ENCODE data around the gene RAD9A.

Gene RAD9A

DNA sequence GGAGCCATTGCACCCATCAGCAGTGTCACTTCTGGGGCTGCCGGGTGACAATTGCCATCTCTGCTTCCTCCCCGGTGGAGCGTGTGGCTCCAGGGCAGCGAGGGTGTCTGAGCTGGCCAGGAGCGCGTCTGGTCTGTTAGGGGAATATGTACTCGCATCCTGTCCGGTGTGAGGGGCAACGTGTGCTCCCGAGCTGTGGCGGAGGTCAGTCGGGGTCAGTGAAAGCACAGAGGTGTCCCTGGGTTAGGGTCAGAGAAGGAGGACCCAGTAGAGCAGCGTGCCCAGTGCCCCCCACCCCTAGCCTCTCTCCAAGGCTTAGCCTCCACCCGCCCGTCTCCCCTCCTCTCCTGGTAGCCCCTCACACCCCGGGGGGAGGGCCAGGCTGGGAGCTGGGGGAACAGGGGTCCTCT is 19.9 kb upstream of the RAD9A start:
- Histone ChIP-seq H3K9me2 (replicated peaks; ENCODE audit: insufficient read depth, low read length) (no peaks in the 10 kb centered on the region), H3K9ac (ENCODE audit: low read length) (no peak overlapping the region), H3K27me3 (replicated peaks; ENCODE audit: insufficient read depth, low read length) (peaks cover 21% of the 10 kb centered on the region), H2AFZ (ENCODE audit: low read length) (no peak overlapping the region), H3K4me3 (ENCODE audit: low read length) (no peak overlapping the region), H3K9me3 (replicated peaks; ENCODE audit: insufficient read depth, low read length) (no peaks in the 10 kb centered on the region), H3K4me2 (ENCODE audit: low read depth, low read length) (no peak overlapping the region), H3K4me1 (ENCODE audit: low read length) (peaks cover 4% of the 10 kb centered on the region; the same call in 1 of the 2 replicates), H3K36me3 (replicated peaks; ENCODE audit: insufficient read depth, low read length) (no peaks in the 10 kb centered on the region), H3K27ac (ENCODE audit: low read length) (no peak overlapping the region), H3F3A (ENCODE audit: insufficient read depth, low read length) (peaks cover 9% of the 10 kb centered on the region; the same call in 1 of the 2 replicates), H3K79me2 (ENCODE audit: low read length) (no peaks in the 10 kb centered on the region), H4K20me1 (ENCODE audit: insufficient read depth, low read length) (no peaks in the 10 kb centered on the region)
- TF ChIP-seq EZH2phosphoT487 (IDR thresholded peaks at IDR 0.05; ENCODE audit: low read length) (no peak), EZH2 (optimal IDR thresholded peaks at IDR 0.05; ENCODE audit: low read depth, low read length) (no peak)
- TF ChIP-seq, protein P1, sequence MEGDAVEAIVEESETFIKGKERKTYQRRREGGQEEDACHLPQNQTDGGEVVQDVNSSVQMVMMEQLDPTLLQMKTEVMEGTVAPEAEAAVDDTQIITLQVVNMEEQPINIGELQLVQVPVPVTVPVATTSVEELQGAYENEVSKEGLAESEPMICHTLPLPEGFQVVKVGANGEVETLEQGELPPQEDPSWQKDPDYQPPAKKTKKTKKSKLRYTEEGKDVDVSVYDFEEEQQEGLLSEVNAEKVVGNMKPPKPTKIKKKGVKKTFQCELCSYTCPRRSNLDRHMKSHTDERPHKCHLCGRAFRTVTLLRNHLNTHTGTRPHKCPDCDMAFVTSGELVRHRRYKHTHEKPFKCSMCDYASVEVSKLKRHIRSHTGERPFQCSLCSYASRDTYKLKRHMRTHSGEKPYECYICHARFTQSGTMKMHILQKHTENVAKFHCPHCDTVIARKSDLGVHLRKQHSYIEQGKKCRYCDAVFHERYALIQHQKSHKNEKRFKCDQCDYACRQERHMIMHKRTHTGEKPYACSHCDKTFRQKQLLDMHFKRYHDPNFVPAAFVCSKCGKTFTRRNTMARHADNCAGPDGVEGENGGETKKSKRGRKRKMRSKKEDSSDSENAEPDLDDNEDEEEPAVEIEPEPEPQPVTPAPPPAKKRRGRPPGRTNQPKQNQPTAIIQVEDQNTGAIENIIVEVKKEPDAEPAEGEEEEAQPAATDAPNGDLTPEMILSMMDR (IDR thresholded peaks at IDR 0.05; ENCODE audit: low read length) = no peak
- no peak for DNase-seq

DNA sequence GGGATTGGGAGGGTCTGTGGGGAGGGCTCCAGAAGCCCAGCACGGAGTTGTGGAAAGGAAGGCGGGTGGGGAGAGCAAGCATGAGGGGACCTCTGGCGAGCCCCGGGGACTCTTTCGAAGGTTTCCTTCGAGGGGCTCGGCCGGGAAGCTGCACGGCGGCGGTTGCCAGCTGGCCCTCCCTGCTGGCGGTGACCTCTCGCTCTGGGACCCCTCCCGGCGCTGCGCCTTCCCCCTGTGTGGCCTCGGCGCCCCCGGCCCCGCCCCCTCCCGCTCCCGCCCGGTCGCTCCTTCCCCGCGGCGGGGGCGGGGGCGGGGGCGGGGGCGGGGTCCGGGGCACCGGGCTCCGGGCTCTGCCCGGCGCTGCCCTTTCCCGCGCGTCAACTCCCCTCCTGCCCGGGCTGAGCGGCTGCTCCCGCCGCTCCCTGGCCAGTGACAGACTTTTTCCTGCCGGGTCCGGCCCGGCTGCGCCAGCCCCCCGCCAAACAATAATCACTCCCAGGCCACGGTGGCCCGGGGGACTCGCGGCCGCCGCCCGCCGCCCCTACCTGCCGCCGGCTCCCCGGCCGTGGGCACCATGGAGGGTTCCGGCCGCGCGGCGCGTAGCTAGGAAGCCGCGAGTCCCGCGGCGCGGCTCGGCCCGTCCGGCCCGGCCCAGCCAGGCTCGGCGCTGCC is 19.3 kb upstream of the RAD9A start:
- H2AFZ ChIP-seq (ENCODE audit: low read length) = no peak overlapping the region
- no peaks in the 10 kb centered on the region for H4K20me1 ChIP-seq (ENCODE audit: insufficient read depth, low read length)

GRCh38 chr11:67372993-67373647 is 18.7 kb upstream of the RAD9A start, which contains the start of gene CLCF1:
CLCF1 (minus strand) TSS chr11:67373598; CDS start chr11:67373539, 59 bp downstream.
- peak within 1 kb of the TSS; percentile 34; the same call in 1 of the 2 replicates for H3K27ac ChIP-seq (ENCODE audit: low read length)

More for the DNA sequence above, 19.3 kb upstream of the RAD9A start:
- H3K9ac ChIP-seq (ENCODE audit: low read length) = no peak overlapping the region; the same call in 1 of the 2 replicates
- H3F3A ChIP-seq (ENCODE audit: insufficient read depth, low read length) = peaks cover 9% of the 10 kb centered on the region; the same call in 1 of the 2 replicates
- H3K36me3 ChIP-seq (replicated peaks; ENCODE audit: insufficient read depth, low read length) = no peaks in the 10 kb centered on the region
- peaks cover 24% of the 10 kb centered on the region for H3K27me3 ChIP-seq (replicated peaks; ENCODE audit: insufficient read depth, low read length)
- no peak for DNase-seq
- peak overlapping the region; percentile 57; the same call in 1 of the 2 replicates for H3K4me2 ChIP-seq (ENCODE audit: low read depth, low read length)
- no peaks in the 10 kb centered on the region for H3K9me2 ChIP-seq (replicated peaks; ENCODE audit: insufficient read depth, low read length)
- peaks cover 4% of the 10 kb centered on the region; the same call in 1 of the 2 replicates for H3K4me1 ChIP-seq (ENCODE audit: low read length)
- no peaks in the 10 kb centered on the region for H3K79me2 ChIP-seq (ENCODE audit: low read length)
- TF ChIP-seq EZH2 (optimal IDR thresholded peaks at IDR 0.05; ENCODE audit: low read depth, low read length) = no peak
- TF ChIP-seq, protein P1 (IDR thresholded peaks at IDR 0.05; ENCODE audit: low read length) = no peak
- TF ChIP-seq EZH2phosphoT487 (IDR thresholded peaks at IDR 0.05; ENCODE audit: low read length) = no peak
- H3K27ac ChIP-seq (ENCODE audit: low read length) = no peak overlapping the region
- H3K9me3 ChIP-seq (replicated peaks; ENCODE audit: insufficient read depth, low read length) = no peaks in the 10 kb centered on the region
- peak overlapping the region; percentile 55; the same call in 1 of the 2 replicates for H3K4me3 ChIP-seq (ENCODE audit: low read length)

More at GRCh38 chr11:67372993-67373647, 18.7 kb upstream of the RAD9A start, which contains the start of gene CLCF1:
- Histone ChIP-seq H3K9ac (ENCODE audit: low read length) (peak within 1 kb of the TSS; percentile 64), H3F3A (ENCODE audit: insufficient read depth, low read length) (peaks cover 9% of the 10 kb centered on the region; the same call in 1 of the 2 replicates), H3K4me1 (ENCODE audit: low read length) (peaks cover 4% of the 10 kb centered on the region; the same call in 1 of the 2 replicates), H3K79me2 (ENCODE audit: low read length) (no peaks in the 10 kb centered on the region), H2AFZ (ENCODE audit: low read length) (peak within 1 kb of the TSS; percentile 44), H4K20me1 (ENCODE audit: insufficient read depth, low read length) (no peaks in the 10 kb centered on the region), H3K4me2 (ENCODE audit: low read depth, low read length) (peak within 1 kb of the TSS; percentile 81), H3K27me3 (replicated peaks; ENCODE audit: insufficient read depth, low read length) (peaks cover 24% of the 10 kb centered on the region), H3K36me3 (replicated peaks; ENCODE audit: insufficient read depth, low read length) (no peaks in the 10 kb centered on the region), H3K4me3 (ENCODE audit: low read length) (peak within 1 kb of the TSS; percentile 66), H3K9me3 (replicated peaks; ENCODE audit: insufficient read depth, low read length) (no peaks in the 10 kb centered on the region), H3K9me2 (replicated peaks; ENCODE audit: insufficient read depth, low read length) (no peaks in the 10 kb centered on the region)
- TF ChIP-seq EZH2phosphoT487 (IDR thresholded peaks at IDR 0.05; ENCODE audit: low read length) (no peak), EZH2 (optimal IDR thresholded peaks at IDR 0.05; ENCODE audit: low read depth, low read length) (no peak)
- TF ChIP-seq, protein P1 (IDR thresholded peaks at IDR 0.05; ENCODE audit: low read length) = no peak
- peak; percentile 73 for DNase-seq
